GM18499 (cell line): ENCODE results near the gene RAB2B.

Experiments used
- ATAC-seq: cut with Tn5 transposase; IDR thresholded peaks from one replicate; pipeline ENCODE4 v1.9.1; 2021; ENCODE audit warnings: moderate number of reproducible peaks; ENCODE audit not compliant: insufficient read depth, unreplicated experiment

RAB2B gene

GRCh38 chr14:21476925-21477681 lies at the start of gene RAB2B, which contains the start of gene TOX4:
Gene RAB2B, minus strand, starts transcription at chr14:21476959. Its CDS starts 87 bp downstream, at chr14:21476872.
Gene TOX4, plus strand, starts transcription at chr14:21477195. Its CDS starts 84 bp downstream, at chr14:21477279.
- ATAC-seq = peak; percentile 95

DNA sequence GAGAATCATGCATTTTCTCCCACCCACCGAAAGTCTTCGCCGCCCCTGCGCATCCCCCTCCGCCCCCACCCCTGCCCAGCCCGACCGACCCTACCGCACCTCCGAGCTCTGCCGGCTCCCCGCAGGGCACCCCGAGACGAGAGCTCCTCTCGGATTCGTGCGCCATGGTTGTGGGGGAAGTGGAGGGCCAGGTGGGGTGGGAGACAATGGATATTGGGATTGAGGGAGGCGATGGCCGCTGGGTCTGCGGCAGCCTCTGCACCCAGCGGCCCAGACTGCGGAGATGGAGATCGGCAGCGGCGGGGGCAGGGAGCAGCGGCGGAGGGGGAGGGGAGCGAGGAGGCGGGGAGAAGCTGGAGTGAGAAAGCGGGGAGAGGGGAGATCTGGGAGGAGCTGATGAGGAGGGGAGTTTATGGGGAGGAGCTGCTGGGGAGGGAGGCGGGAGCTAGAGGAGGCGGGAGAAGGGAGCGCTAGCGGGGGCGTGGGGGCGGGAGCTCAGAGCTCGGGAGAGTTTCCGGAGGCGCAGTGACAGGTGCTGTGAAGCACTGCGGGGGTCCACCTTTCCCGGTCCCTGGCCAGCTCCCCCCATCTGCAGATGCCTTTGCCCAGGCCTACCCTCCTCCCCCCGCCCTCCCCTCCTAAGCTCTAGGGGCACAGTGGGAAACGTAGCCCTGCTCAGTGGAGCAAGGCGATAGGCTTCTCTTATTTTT lies 49.4 kb upstream of the RAB2B start, which contains the start of gene SALL2:
Gene SALL2, minus strand, starts transcription at position 385 of the 710 bp plus-strand sequence. Its CDS starts 219 bp downstream, at position 166.
- no peak for ATAC-seq

DNA sequence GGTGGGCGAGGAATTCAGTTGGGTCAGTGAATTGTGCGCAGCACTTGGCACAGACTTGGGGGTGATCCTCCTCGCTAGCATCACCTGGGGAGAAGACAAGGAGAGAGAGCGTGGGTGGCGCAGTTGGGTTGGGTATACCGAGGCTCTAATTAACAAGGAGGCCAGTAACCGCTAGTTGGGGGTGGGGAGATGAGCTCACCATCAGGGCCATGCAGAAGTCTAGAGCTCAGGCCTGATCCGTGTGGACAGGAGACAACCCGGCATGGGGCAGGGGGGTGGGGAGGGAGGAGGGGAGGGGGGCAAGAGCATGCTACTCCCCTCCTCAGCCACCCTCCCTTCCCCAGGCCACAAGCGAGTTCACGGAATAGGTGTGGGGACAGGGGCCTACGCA lies 48.8 kb upstream of the RAB2B start:
- no peak for ATAC-seq

GRCh38 chr14:21524575-21525490 lies 48.1 kb upstream of the RAB2B start:
- no peak for ATAC-seq

- no peak for ATAC-seq
Observed at GRCh38 chr14:21523203-21523602, 46.4 kb upstream of the RAB2B start.

DNA sequence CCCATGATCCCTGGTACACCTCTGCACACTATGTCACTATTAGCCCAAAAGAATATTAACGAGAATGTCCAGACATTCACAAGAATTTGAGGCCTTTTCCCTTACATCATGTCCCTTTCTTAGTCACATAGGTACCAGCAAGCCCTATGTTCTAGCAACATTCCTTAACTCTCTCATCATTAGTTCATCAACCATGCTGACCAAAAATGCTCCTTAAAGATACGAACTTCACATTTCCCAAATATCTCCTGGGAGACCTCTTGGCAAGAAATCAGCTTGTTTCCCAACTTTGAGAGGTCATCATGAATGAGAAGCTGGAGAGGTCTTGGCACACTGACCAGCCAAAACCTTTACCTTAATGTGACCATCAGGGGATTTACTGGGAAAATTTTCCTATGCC lies 44.7 kb upstream of the RAB2B start:
- ATAC-seq = no peak

DNA sequence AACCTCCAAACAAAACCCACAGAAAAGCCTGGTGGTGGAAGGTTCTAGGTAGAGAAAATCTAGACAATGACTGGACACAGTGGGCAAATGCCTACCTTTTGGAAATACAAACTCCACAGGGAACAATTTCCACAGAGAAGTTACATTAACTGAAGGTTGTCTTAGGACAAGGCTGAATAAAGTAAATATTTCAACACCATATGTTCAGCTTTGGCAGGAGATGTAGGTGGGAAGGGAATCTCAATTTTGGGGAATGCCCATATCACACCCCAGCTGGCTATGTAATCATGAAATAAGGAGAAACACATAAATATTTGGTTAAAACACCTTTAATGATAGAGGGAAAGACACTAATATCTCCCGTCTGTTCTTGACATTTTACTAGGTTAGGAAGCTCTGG lies 44.0 kb upstream of the RAB2B start:
- ATAC-seq = no peak

- ATAC-seq = no peak
Observed at GRCh38 chr14:21518725-21519124, 42.0 kb upstream of the RAB2B start.

DNA sequence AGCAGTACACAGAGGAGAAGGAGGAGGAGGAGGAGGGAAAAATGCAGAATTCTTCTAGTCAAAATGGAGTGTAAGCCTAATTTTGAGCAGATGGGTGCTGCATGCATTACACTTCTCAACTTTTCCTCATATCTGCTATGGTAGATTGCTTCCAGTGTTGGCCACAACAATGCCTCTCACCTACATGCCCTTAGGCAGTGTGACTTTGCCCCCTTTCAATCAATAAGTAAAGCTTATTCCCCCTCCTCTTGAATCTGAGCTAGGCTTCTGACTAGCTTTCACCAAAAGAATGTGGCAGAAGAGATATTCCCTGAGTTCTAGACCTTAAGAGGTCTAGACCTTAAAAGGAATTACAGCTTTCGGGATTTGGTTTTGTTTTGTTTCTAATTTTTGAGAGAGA lies 37.6 kb upstream of the RAB2B start:
- no peak for ATAC-seq

- ATAC-seq = peak; percentile 97
Observed at GRCh38 chr14:21510735-21511657, 34.2 kb upstream of the RAB2B start, which contains the start of gene METTL3. Gene METTL3, minus strand, starts transcription at chr14:21511340. Its CDS starts 117 bp downstream, at chr14:21511223.

DNA sequence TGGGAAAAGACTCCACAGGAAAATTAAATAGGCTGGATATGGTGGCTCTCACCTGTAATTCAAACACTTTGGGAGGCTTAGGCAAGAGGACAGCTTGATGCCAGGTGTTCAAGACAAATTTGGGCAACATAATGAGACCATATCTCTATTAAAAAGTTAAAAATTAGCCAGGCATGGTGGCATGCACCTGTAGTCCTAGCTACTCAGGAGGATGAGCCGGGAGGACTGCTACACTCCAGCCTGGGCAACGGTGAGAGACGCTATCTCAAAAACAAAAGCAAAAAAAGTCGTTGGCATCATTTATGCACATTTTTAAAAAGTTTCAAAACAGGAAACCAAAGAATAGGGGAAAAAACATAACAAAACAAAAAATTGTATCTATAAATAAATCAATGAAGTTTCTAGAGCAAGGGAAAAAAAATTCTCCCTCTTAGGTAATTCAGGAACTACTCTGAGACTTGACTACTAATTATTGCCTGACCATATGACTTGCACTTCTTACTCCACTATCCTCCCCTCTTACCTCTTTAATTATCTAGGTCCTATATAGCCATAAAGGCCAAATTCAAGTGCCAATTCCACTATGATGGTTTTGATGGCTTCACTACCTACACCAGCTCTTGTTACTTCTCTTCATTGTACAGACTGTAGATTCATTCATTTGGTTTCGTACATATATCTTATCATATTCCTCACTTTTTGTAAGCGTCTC lies 32.8 kb upstream of the RAB2B start:
- ATAC-seq = no peak

- no peak for ATAC-seq
Observed at GRCh38 chr14:21506557-21506956, 29.8 kb upstream of the RAB2B start.

DNA sequence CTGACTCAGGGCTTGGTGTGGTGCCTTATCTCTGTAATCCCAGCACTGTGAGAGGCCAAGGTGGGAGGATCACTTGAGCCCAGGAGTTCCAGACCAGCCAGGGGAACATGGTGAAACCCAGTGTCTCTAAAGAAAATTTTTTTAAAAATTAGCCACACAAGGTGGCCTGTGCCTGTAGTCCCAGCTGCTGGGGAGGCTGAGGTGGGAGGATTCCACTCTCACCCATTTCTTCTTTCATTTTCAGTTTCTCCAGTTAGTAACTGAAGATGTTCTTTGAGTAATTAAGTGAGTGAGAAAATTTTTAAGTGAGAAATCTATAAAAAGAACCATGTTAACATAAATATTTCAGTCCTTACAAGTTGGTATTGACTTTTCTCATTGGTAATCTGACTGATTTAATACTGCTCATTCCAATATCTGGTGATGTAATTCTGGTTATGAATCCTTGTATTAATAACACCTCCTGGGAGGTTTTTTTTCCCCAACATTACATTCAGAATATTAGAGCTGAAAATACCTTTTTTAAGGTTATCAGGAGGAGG lies 28.3 kb upstream of the RAB2B start:
- no peak for ATAC-seq

GRCh38 chr14:21503376-21503775 lies 26.6 kb upstream of the RAB2B start:
- no peak for ATAC-seq

- no peak for ATAC-seq
Observed at GRCh38 chr14:21501568-21501967, 24.8 kb upstream of the RAB2B start.

DNA sequence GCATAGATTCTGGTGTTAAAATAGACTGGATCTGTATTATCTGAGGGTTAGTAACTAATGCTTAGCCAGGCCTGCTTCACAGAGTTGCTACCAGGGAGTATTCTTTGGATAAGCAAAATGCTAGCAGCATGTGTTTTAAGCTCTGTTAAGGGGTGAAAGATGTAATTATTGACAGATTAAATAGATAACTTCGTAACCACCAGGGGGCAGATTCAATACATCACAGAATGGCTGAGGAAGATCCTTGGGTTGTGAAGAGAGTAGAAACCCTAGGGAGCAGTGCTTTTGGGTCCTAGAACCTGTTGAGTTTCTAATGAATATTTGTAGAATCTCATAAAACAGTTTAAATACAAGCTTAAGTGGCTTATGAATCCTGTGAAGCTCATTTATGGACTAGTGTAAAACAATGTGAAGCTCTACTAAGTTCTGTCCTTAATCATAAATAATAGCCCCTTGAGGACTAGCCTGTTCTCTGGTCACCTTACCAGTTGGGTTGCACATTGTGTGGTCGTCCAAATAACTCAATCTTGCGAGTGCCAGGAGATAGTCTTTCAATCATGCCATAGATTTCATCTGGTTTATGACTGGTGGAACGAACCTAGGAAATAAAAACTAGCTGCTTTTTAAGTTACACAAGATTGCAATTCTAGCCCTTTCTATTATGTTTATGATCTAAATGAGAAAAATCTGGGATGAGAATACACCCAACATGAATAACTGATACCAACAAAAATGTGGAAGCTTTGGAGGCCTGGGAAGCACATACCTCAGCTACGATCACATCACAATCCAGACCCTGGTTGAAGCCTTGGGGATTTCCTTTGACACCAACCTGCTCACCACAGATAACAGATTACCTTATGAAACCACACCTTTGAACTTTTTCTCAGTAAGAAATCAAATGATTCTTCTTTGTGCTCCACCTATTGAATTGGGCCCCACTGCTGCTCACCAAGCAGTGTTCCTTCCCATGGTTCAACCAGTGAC lies 22.1 kb upstream of the RAB2B start:
- ATAC-seq = no peak

DNA sequence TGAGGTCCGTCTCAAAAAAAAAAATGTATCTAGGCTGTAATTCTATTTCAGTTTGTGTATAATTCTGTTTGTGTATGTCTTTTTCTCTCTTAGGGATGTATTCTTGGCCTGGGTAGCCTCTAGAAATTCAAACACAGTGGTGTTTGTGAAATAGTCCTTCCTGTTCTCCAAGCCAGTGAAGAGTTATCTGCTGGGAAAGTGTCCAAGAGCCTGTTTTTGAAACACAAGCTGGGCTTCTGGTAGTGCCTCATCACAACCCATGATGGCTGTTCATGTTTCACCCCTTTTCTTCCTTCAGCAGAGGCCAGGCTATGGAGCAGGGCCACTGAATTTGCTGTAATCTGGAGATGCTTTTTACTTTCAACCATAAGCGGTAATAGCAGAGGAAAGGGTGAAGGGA lies 19.7 kb upstream of the RAB2B start:
- no peak for ATAC-seq
